B cell (primary cell): Measurements from ENCODE around the gene HELT. TPM values are rescaled to one million over a fixed set of nuclear protein-coding genes. Genes with fewer than 3 reads are reported as not detected.
"Not testable (repeated sequence)": the region's sequence is repeated elsewhere in the genome, so short reads cannot be mapped to it uniquely, and the experiment has no call there.

Source experiments
- ATAC-seq: fragments of 200-7000 bp; cut with Tn5 transposase; one replicate; pipeline ENCODE4 v1.10.0; 2021; ENCODE audit warnings: low read depth, mild to moderate bottlenecking, moderate number of reproducible peaks, moderate library complexity
- CTCF ChIA-PET: fragments of 350-600 bp; sonication (Branson Sonifier 250); formaldehyde crosslinking; loops from one replicate; lab custom pipeline; 2021; ENCODE audit warnings: antibody characterized with exemption, inconsistent platforms; lab: Charles Lee
- POLR2A ChIA-PET: fragments of 350-600 bp; sonication (Branson Sonifier 250); formaldehyde crosslinking; loops from one replicate; lab custom pipeline; 2021; ENCODE audit warnings: antibody characterized with exemption; lab: Charles Lee
- DNase-seq: peaks from one replicate; pipeline ENCODE4 v3.0.0; 2013
- H2AFZ ChIP-seq: 2 replicates; pipeline ENCODE4 v1.6.1; 2012; ENCODE audit warnings: mild to moderate bottlenecking, low read depth, low read length; ENCODE audit not compliant: insufficient read depth, poor library complexity, severe bottlenecking
- H3K27ac ChIP-seq, 2 donors: 1 replicate in 1 of 2; 2 replicates in 1 of 2; pipeline ENCODE4 v1.5.1; 2012 to 2013; ENCODE audit warnings: low read length in 2 of 2, mild to moderate bottlenecking in 2 of 2, moderate library complexity in 1 of 2
- H3K27me3 ChIP-seq, 4 experiments: fragments of 200-600 bp in 1 of 4; sonication (generic) in 1 of 4; replicated peaks in 1 of 4; 1 replicate in 2 of 4; 2 replicates in 2 of 4; pipeline versions ENCODE4 v1.6.1 to v1.7.0; 2013 to 2016; ENCODE audit warnings: low read length in 3 of 4, mild to moderate bottlenecking in 2 of 4, mixed read lengths in 1 of 4, moderate library complexity in 1 of 4; ENCODE audit not compliant: insufficient read depth in 4 of 4, control insufficient read depth in 3 of 4; ENCODE audit errors: control extremely low read depth in 1 of 4
- H3K36me3 ChIP-seq, 2 experiments: replicated peaks in 1 of 2; 1 replicate in 1 of 2; 2 replicates in 1 of 2; pipeline versions ENCODE4 v1.6.1 to v1.7.1; 2013; ENCODE audit warnings: low read length in 1 of 2; ENCODE audit not compliant: insufficient read depth in 2 of 2, control insufficient read depth in 1 of 2; ENCODE audit errors: control extremely low read depth in 1 of 2, extremely low read depth in 1 of 2
- H3K4me1 ChIP-seq, 2 donors: fragments of 200-600 bp in 1 of 2; sonication (generic) in 1 of 2; 1 replicate in 1 of 2; 2 replicates in 1 of 2; pipeline versions ENCODE4 v1.5.1 to v1.6.1; 2013 to 2017; ENCODE audit warnings: low read length in 2 of 2; ENCODE audit not compliant: control insufficient read depth in 2 of 2, insufficient read depth in 2 of 2
- H3K4me2 ChIP-seq: replicated peaks from 2 replicates; pipeline ENCODE3; 2012; ENCODE audit warnings: mild to moderate bottlenecking, low read depth, low read length; ENCODE audit not compliant: poor library complexity, severe bottlenecking
- H3K4me3 ChIP-seq, 5 experiments: fragments of 200-600 bp in 1 of 5; sonication (generic) in 1 of 5; 1 replicate in 3 of 5; 2 replicates in 2 of 5; pipeline versions ENCODE4 v1.5.1 to v1.7.0; 2011 to 2016; ENCODE audit warnings: low read length in 4 of 5, mild to moderate bottlenecking in 4 of 5, low read depth in 2 of 5, control low read depth in 1 of 5, moderate library complexity in 1 of 5; ENCODE audit not compliant: insufficient read depth in 1 of 5; ENCODE audit errors: control extremely low read depth in 1 of 5, extremely low read depth in 1 of 5
- H3K79me2 ChIP-seq: fragments of 200-600 bp; sonication (generic); one replicate; pipeline ENCODE4 v1.6.0; 2016; ENCODE audit warnings: low read length; ENCODE audit not compliant: control insufficient read depth, insufficient read depth
- H3K9ac ChIP-seq: fragments of 200-600 bp; sonication (generic); 2 replicates; pipeline ENCODE4 v1.6.1; 2017; ENCODE audit warnings: mild to moderate bottlenecking, low read length, moderate library complexity
- H3K9me3 ChIP-seq, 3 donors: one replicate each; pipeline versions ENCODE4 v1.6.1 to v1.7.1; 2013; ENCODE audit warnings: low read length in 2 of 3; ENCODE audit not compliant: control insufficient read depth in 2 of 3, insufficient read depth in 1 of 3; ENCODE audit errors: control extremely low read depth in 1 of 3
- H4K20me1 ChIP-seq: 2 replicates; pipeline ENCODE4 v1.6.0; 2012; ENCODE audit warnings: mild to moderate bottlenecking, low read length; ENCODE audit not compliant: insufficient read depth, control insufficient read depth, poor library complexity, severe bottlenecking
- H3K27ac Mint-ChIP-seq: one replicate; pipeline ENCODE4 v1.8.0; 2021; ENCODE audit warnings: mixed read lengths
- H3K27me3 Mint-ChIP-seq: one replicate; pipeline ENCODE4 v1.8.0; 2021; ENCODE audit warnings: mixed read lengths
- H3K4me1 Mint-ChIP-seq: one replicate; pipeline ENCODE4 v1.8.0; 2021; ENCODE audit warnings: mixed read lengths
- H3K4me3 Mint-ChIP-seq: one replicate; pipeline ENCODE4 v1.8.0; 2021; ENCODE audit warnings: mixed read lengths
- H3K9me3 Mint-ChIP-seq: one replicate; pipeline ENCODE4 v1.8.0; 2022; ENCODE audit warnings: mixed read lengths; ENCODE audit not compliant: insufficient read depth
- EZH2 ChIP-seq: IDR thresholded peaks from 2 replicates; pipeline ENCODE4 v1.6.1; 2012; ENCODE audit warnings: borderline replicate concordance, low read depth, mild to moderate bottlenecking, moderate library complexity, low read length; ENCODE audit not compliant: insufficient read depth, poor library complexity, severe bottlenecking
- WGBS: methylation state at CpG from one replicate; pipeline ENCODE4 v1.1.5; 2013; ENCODE audit warnings: missing lambda C conversion rate; ENCODE audit not compliant: insufficient coverage; 5-methylcytosine and 5-hydroxymethylcytosine counted together
- intact Hi-C: fragments of 100-400 bp; cut with micrococcal nuclease; formaldehyde crosslinking; loops from one replicate; pipeline ENCODE4 v1.10.0; 2022
- polyA plus RNA-seq: library from polyadenylated mRNA; depleted of rRNA; stranded (reverse); fragments of >200 nt; gene quantifications from 2 replicates; pipeline ENCODE4 v1.2.3, GENCODE V29; 2012
- total RNA-seq, 2 donors: library from RNA; stranded (reverse); fragments of 120-200 nt in 1 of 2; gene quantifications; 1 replicate in 1 of 2; 2 replicates in 1 of 2; pipeline versions ENCODE4 v1.2.3 to v1.2.4, GENCODE V29; 2013 to 2022
- TF ChIP-seq, protein P1 (sequence below): fragments of 200-600 bp; IDR thresholded peaks from one replicate; pipeline ENCODE4 v1.8.0; 2022; ENCODE audit warnings: antibody characterized with exemption, mild to moderate bottlenecking

HELT gene
- total and polyA plus RNA-seq, 2 donors (not counting 1 experiment from before 2014, with no cell fraction given): not detected

DNA sequence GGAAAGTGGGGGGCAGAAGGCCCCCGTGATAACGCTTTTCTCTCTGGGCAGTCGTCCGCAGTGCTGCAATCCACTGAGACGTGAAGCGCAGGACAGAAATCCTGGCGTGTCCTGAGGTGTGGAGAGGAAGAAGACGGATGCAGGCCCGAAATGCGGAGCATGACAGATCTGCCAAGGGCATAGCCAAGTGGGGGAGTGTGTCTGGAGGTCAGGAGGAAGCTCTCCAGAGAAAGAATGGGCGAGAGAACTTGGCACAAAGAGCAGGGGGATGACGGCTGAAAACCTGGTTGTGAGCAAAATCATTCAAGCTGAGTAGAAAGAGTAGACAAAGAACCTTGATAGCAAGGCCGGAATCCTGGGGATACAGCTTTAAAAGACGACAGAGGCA lies 23.7 kb upstream of the HELT start:
- Histone ChIP-seq H3K27me3 (peaks cover 0 to 3% (median 0%) of the 10 kb centered on the region in 4 experiments), H3K27ac (no peak overlapping the region), H3K4me3 (no peak overlapping the region), H4K20me1 (no peaks in the 10 kb centered on the region), H3K4me2 (no peak overlapping the region), H3K9me3 (no peaks in the 10 kb centered on the region), H3K4me1 (no peaks in the 10 kb centered on the region), H2AFZ (no peak overlapping the region), H3K79me2 (no peaks in the 10 kb centered on the region), H3K9ac (no peak overlapping the region), H3K36me3 (no peaks in the 10 kb centered on the region)
- Mint-ChIP-seq H3K9me3 (no peaks in the 10 kb centered on the region), H3K27ac (no peak overlapping the region), H3K4me3 (no peak overlapping the region), H3K27me3 (peaks cover 7% of the 10 kb centered on the region), H3K4me1 (no peaks in the 10 kb centered on the region)
- CTCF ChIA-PET: interaction anchor here (0.6 kb wide), 1 partner anchor 125 kb away, joined by 6 read pairs; no protein-coding TSS in a partner anchor
- DNase-seq: no peak
- POLR2A ChIA-PET: no interaction called here
- intact Hi-C loops: no loop called here
- WGBS: 92% methylated on average over 14 of the region's 14 CpGs
- no peak for ATAC-seq
- TF ChIP-seq EZH2: no peak
- TF ChIP-seq, protein P1, sequence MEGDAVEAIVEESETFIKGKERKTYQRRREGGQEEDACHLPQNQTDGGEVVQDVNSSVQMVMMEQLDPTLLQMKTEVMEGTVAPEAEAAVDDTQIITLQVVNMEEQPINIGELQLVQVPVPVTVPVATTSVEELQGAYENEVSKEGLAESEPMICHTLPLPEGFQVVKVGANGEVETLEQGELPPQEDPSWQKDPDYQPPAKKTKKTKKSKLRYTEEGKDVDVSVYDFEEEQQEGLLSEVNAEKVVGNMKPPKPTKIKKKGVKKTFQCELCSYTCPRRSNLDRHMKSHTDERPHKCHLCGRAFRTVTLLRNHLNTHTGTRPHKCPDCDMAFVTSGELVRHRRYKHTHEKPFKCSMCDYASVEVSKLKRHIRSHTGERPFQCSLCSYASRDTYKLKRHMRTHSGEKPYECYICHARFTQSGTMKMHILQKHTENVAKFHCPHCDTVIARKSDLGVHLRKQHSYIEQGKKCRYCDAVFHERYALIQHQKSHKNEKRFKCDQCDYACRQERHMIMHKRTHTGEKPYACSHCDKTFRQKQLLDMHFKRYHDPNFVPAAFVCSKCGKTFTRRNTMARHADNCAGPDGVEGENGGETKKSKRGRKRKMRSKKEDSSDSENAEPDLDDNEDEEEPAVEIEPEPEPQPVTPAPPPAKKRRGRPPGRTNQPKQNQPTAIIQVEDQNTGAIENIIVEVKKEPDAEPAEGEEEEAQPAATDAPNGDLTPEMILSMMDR: no peak

DNA sequence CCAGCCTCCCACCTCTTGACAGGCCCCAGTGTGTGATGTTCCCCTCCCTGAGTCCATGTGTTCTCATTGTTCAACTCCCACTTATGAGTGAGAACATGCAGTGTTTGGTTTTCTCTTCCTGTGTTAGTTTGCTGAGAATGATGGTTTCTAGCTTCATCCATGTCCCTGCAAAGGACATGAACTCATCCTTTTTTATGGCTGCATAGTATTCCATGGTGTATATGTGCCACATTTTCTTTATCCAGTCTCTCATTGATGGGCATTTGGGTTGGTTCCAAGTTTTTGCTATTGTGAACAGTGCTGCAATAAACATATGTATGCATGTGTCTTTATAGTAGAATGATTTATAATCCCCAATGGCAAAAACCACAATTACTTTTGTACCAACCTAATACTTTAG lies 20.6 kb upstream of the HELT start:
- H3K9me3 Mint-ChIP-seq, H3K4me1 Mint-ChIP-seq, H3K27me3 Mint-ChIP-seq, H3K9ac ChIP-seq, H3K27ac ChIP-seq, H2AFZ ChIP-seq, POLR2A ChIA-PET, H3K4me1 ChIP-seq, CTCF ChIA-PET, DNase-seq, H3K79me2 ChIP-seq, H3K27me3 ChIP-seq, H3K4me2 ChIP-seq, H4K20me1 ChIP-seq, intact Hi-C loops, ATAC-seq, H3K4me3 ChIP-seq, H3K4me3 Mint-ChIP-seq, H3K27ac Mint-ChIP-seq, H3K9me3 ChIP-seq, H3K36me3 ChIP-seq: not testable (repeated sequence)
